ENCODE results near the gene TRPM1.

GRCh38 chr15:31013863-31014607 lies 87.5 kb downstream of the TRPM1 start:
- TF ChIP-seq, protein P1, sequence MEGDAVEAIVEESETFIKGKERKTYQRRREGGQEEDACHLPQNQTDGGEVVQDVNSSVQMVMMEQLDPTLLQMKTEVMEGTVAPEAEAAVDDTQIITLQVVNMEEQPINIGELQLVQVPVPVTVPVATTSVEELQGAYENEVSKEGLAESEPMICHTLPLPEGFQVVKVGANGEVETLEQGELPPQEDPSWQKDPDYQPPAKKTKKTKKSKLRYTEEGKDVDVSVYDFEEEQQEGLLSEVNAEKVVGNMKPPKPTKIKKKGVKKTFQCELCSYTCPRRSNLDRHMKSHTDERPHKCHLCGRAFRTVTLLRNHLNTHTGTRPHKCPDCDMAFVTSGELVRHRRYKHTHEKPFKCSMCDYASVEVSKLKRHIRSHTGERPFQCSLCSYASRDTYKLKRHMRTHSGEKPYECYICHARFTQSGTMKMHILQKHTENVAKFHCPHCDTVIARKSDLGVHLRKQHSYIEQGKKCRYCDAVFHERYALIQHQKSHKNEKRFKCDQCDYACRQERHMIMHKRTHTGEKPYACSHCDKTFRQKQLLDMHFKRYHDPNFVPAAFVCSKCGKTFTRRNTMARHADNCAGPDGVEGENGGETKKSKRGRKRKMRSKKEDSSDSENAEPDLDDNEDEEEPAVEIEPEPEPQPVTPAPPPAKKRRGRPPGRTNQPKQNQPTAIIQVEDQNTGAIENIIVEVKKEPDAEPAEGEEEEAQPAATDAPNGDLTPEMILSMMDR (IDR thresholded peaks at IDR 0.05) = no peak
- no peak for TF ChIP-seq NR1H2 (CRISPR knock-in tag; IDR thresholded peaks at IDR 0.05)
- TF ChIP-seq, protein P2, sequence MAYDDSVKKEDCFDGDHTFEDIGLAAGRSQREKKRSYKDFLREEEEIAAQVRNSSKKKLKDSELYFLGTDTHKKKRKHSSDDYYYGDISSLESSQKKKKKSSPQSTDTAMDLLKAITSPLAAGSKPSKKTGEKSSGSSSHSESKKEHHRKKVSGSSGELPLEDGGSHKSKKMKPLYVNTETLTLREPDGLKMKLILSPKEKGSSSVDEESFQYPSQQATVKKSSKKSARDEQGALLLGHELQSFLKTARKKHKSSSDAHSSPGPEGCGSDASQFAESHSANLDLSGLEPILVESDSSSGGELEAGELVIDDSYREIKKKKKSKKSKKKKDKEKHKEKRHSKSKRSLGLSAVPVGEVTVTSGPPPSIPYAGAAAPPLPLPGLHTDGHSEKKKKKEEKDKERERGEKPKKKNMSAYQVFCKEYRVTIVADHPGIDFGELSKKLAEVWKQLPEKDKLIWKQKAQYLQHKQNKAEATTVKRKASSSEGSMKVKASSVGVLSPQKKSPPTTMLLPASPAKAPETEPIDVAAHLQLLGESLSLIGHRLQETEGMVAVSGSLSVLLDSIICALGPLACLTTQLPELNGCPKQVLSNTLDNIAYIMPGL (CRISPR knock-in tag; IDR thresholded peaks at IDR 0.05) = no peak
- TF ChIP-seq FOXJ3 (CRISPR knock-in tag; IDR thresholded peaks at IDR 0.05; ENCODE audit: borderline replicate concordance) = no peak
- TF ChIP-seq ELF4 (CRISPR knock-in tag; IDR thresholded peaks at IDR 0.05; ENCODE audit: low read depth) = no peak
- no peak for TF ChIP-seq SP1 (CRISPR knock-in tag; conservative IDR thresholded peaks at IDR 0.05)

Data from WTC11 (cell line).